ENCODE results near the gene HCRTR1. TPM values are rescaled to one million over a fixed set of nuclear protein-coding genes. Genes with fewer than 3 reads are reported as not detected.

HCRTR1 gene
- total RNA-seq, 4 donors from 2014 or later: 0.21 to 2.5 TPM; not detected in 2

DNA sequence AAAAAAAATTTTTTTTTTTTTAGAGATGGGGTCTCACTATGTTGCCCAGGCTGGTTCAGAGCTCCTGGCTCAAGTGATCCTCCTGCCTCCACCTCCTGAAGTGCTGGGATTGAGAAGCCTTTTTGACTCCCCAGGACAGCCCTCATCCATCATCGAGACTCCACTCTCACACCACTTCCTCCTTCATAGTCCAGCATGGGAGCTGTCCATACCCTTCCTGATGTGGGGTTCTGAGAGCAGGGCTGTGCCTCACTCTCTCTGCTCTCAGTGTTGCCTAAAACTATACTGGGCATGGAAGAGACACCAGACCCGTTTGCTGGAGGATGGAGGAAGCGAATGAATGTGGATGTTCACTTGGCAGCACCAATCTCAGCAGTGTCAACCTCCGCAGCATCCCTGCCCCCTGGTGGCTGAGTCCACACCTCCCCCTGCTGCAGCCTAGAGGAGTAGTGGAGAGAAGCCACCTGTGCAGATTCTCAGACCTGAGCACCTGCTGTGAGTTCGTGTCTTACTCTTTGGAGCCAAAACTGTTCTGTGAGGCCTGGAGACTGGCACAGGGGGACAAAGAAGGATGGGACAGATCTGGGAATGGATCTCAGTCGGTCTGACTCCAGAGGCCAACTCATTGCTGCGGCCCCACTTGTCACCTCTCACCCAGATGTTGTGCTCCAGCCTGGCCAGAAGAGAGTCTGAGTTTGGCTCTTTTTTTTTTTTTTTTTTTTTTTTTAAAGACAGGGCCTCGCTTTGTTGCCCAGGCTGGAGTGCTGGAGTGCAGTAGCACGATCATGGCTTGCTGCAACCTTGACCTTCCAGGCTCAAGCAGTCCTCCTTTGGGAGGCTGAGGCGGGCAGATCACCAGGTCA is 23.5 kb upstream of the HCRTR1 start:
- no peaks in the 10 kb centered on the region for H3K36me3 ChIP-seq
- no peak overlapping the region for H3K4me3 ChIP-seq
- H3K9me3 ChIP-seq: no peaks in the 10 kb centered on the region
- TF ChIP-seq, protein P1, sequence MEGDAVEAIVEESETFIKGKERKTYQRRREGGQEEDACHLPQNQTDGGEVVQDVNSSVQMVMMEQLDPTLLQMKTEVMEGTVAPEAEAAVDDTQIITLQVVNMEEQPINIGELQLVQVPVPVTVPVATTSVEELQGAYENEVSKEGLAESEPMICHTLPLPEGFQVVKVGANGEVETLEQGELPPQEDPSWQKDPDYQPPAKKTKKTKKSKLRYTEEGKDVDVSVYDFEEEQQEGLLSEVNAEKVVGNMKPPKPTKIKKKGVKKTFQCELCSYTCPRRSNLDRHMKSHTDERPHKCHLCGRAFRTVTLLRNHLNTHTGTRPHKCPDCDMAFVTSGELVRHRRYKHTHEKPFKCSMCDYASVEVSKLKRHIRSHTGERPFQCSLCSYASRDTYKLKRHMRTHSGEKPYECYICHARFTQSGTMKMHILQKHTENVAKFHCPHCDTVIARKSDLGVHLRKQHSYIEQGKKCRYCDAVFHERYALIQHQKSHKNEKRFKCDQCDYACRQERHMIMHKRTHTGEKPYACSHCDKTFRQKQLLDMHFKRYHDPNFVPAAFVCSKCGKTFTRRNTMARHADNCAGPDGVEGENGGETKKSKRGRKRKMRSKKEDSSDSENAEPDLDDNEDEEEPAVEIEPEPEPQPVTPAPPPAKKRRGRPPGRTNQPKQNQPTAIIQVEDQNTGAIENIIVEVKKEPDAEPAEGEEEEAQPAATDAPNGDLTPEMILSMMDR (IDR thresholded peaks at IDR 0.05): peak; percentile 58 to 82 (median 73)
- TF ChIP-seq POLR2A (IDR thresholded peaks at IDR 0.05) (no peak), EP300 (IDR thresholded peaks at IDR 0.05) (no peak)
- DNase-seq (ENCODE audit: low spot score in 2 of 2): peak; percentile 57 to 83
- no peak overlapping the region for H3K27ac ChIP-seq
- H3K27me3 ChIP-seq: peaks cover 0 to 4% of the 10 kb centered on the region in 2 donors
- 41 to 44% methylated on average over 10 of the region's 10 CpGs for WGBS, 2 donors
- peaks cover 0 to 4% (median 1%) of the 10 kb centered on the region in 4 donors for H3K4me1 ChIP-seq

DNA sequence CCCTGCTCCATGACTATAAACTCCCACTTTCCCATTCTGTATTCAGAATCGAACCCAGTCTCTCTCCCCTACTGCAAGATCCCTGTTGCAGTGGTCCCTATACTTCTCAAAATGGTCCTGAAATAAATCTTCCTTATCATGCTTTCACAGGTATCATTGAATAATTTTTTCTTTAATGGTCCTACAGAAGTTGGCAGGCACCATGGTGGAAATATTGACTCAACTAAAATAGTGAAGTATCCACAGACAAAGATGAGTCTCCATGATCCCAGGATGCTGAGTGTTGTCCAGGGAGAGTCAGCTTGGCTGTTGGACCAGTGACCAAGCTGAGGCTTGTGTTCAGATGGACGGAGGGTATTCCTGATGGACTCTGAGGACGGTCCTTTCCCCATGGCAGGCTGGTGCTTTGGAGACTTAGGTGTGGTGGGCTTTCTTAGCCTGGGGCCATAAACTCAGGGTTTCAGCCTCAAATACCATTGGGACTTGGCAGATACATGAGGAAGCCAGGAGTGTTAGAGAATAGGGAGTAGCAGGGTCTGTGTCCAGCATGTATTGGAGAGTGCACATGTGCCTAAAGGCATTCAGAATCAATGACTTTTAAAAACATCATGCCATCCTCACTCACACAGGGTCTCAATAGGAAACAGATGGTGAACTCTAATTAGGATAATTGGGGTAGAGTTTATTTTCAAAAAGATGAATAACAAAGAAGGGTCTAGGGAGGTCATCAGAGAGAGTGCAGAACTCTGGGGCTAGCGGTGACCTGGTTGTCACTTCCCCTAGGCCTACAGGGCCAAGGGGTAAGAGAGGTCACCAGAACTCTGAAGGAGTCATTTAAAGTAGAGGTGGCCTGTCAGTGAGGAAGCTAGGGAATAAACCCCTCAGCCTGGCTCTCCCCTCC is 21.4 kb upstream of the HCRTR1 start:
- Histone ChIP-seq H3K27me3 (no peaks in the 10 kb centered on the region), H3K4me3 (no peak overlapping the region), H3K4me1 (no peaks in the 10 kb centered on the region), H3K27ac (no peak overlapping the region), H3K36me3 (no peaks in the 10 kb centered on the region), H3K9me3 (no peaks in the 10 kb centered on the region)
- TF ChIP-seq EP300 (IDR thresholded peaks at IDR 0.05) (no peak), POLR2A (IDR thresholded peaks at IDR 0.05) (no peak)
- TF ChIP-seq, protein P1 (IDR thresholded peaks at IDR 0.05): no peak
- WGBS, 2 donors: 89 to 90% methylated on average over 4 of the region's 4 CpGs
- no peak for DNase-seq (ENCODE audit: low spot score in 2 of 2)

DNA sequence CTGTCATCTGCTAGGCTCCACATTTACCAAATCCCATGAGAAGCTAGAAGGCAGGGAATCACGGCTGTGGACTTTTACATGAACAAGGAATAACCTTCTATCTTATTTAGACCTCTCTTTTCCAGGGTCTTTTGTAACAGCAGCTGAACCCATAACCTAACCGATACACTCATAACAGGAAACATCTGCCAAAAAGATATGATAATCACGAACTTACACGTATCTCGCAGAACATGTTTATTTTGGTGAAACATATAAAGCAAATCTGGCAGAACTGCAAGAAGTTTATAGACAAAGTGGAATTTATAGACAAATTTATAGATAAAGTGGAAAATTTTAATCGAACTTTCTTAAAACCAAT is 20.8 kb upstream of the HCRTR1 start:
- DNase-seq (ENCODE audit: low spot score in 2 of 2): no peak
- TF ChIP-seq POLR2A (IDR thresholded peaks at IDR 0.05): no peak
- TF ChIP-seq EP300 (IDR thresholded peaks at IDR 0.05): no peak
- TF ChIP-seq, protein P1 (IDR thresholded peaks at IDR 0.05): no peak
- 53 to 54% methylated on average over 6 of the region's 6 CpGs for WGBS, 2 donors

DNA sequence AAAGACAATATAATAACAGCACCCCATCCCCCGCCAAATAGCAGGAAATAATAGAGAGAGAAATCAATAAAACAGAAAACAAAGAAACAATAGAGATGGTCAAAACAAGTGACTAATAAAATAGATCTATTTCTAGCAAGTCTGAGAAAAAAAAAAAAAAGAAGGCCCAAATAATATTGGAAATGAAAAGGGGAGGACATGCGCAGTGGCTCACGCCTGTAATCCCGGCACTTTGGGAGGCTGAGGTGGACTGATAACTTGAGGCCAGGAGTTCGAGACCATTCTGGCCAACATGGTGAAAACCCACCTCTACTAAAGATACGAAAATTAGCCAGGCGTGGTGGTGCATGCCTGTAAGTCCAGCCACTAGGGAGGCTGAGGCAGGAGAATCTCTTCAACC is 18.5 kb upstream of the HCRTR1 start:
- H3K4me1 ChIP-seq: no peaks in the 10 kb centered on the region
- no peak for DNase-seq (ENCODE audit: low spot score in 2 of 2)
- no peak overlapping the region for H3K27ac ChIP-seq
- H3K36me3 ChIP-seq: no peaks in the 10 kb centered on the region
- no peaks in the 10 kb centered on the region for H3K9me3 ChIP-seq
- no peaks in the 10 kb centered on the region for H3K27me3 ChIP-seq
- no peak for TF ChIP-seq EP300 (IDR thresholded peaks at IDR 0.05)
- TF ChIP-seq POLR2A (IDR thresholded peaks at IDR 0.05): no peak
- TF ChIP-seq, protein P1 (IDR thresholded peaks at IDR 0.05): no peak
- 87 to 92% methylated on average over 7 of the region's 7 CpGs for WGBS, 2 donors
- no peak overlapping the region for H3K4me3 ChIP-seq

More for the DNA sequence above, 20.8 kb upstream of the HCRTR1 start:
- no peaks in the 10 kb centered on the region for H3K27me3 ChIP-seq
- H3K4me3 ChIP-seq: no peak overlapping the region
- H3K27ac ChIP-seq: no peak overlapping the region
- H3K4me1 ChIP-seq: no peaks in the 10 kb centered on the region
- H3K36me3 ChIP-seq: no peaks in the 10 kb centered on the region
- no peaks in the 10 kb centered on the region for H3K9me3 ChIP-seq

Data from tibial nerve (tissue), 4 donors.